Putamen (tissue), 1 donor: ENCODE results near the gene SCN8A.
"Not testable (repeated sequence)": the region's sequence is repeated elsewhere in the genome, so short reads cannot be mapped to it uniquely, and the experiment has no call there.

ENCODE experiments used
- DNase-seq: peaks from one replicate; pipeline ENCODE4 v3.0.0-alpha.2; 2016; ENCODE audit warnings: low spot score

The SCN8A gene

GRCh38 chr12:51817027-51817953, 226.3 kb downstream of the SCN8A start:
- no peak for DNase-seq

DNA sequence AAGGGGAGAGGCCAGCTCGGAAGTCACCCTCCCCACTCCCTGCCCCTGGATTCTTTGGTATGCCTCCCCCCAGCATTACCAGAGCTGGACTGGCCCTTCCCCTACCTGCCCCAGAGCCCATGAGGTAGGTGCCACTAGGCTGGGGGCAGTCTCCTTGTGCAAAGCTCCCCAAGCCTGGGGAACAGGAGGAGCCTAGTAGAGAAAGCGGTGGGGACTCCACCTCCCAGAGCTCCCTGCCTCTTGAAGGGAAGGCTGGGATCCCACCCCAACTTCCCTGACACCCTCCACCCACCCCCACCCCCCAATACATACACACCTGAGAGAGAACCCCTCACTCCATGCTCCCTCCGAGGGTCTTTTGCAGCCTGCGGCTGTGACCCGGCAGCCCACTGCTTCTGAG, 227.1 kb downstream of the SCN8A start:
- DNase-seq: no peak

- DNase-seq: no peak
Observed at GRCh38 chr12:51818566-51819300, 227.7 kb downstream of the SCN8A start.

GRCh38 chr12:51819736-51820525, 228.9 kb downstream of the SCN8A start:
- DNase-seq: peak; percentile 33

DNA sequence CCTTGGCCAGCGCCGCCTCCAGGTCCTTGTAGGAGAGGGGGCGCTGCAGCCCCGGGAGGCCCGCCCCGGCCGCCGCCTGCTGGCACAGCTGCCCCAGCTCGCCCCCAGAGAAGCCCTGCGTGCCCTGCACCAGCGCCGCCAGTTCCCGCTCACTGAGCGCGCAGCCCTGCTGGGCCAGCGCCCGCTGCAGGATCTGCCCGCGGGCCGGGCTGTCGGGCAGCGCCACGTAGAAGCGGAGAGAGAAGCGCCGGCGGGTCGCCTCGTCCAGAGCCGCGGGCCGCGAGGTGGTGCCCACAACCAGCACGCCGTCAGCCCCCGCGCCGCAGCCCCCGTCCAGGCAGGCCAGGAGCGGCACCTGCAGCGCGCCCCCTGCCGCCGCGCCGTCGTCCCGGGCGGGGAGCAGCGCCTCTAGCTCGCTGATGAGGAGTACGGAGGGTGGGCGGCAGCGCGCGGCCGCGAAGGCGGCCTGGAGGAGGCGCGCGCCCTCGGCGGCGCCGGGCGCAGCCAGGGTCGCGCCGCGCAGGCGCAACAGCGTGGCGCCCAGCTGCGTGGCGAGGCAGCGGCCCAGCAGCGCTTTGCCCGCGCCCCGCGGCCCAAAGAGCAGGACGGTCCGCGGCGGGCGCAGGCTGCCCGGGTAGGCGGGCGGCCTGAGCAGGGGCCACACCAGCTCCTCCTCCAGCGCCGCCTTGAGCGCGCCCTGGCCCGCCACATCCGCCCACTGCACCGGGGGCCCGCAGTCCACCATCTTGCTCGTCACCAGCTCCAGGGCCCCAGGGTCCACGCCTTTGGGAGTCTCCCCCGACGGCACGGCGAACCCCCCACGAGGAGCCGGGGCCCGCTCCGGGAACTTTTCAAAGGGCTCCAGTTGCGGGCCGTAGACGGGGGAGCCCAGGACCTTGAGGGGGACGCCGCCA, 229.8 kb downstream of the SCN8A start:
- peak; percentile 78 for DNase-seq

- DNase-seq: no peak
Observed at GRCh38 chr12:51821440-51822260, 230.6 kb downstream of the SCN8A start.

DNA sequence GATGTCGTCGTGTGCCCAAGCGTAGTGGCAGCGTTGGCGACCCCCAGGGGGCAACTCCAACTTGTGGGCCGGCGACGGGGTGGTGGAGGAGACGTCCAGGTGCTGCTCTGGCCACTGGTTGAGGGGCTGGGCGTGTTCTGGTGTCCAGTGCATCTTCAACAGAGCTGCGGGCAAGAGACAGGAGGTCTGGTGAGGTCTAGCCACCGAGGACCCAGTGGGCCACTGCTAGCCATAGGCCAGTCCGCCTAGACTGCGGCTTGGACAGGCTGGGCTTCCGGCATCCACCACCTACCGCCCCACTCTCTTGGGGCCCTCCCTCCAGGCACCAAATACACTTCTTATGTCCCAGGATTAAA, 231.2 kb downstream of the SCN8A start:
- DNase-seq: no peak

- no peak for DNase-seq
Observed at GRCh38 chr12:51822956-51823355, 231.9 kb downstream of the SCN8A start.

GRCh38 chr12:51823875-51824565, 233.0 kb downstream of the SCN8A start:
- DNase-seq: peak; percentile 73

GRCh38 chr12:51825216-51825615, 234.2 kb downstream of the SCN8A start:
- DNase-seq: no peak

DNA sequence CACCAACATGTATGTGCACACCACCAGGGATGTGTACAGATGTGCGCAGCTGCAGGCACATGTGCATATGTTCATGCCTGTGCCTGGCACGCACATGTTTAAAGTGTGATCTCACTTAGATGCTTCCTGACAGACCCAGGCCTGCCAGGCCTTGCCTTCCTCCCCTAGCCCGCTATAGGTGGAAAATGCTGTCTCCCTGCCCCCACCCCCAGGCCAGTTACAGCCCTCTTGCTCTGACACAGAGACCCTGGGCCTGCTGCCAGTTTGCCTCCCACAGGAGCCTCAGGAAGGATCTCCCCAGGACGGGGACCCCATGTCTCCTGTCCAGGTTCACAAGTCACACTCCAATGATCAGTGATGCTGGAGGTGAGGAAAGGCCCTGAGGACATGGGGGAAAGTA, 235.8 kb downstream of the SCN8A start:
- DNase-seq: no peak

- DNase-seq: no peak
Observed at GRCh38 chr12:51827925-51828818, 237.1 kb downstream of the SCN8A start.

- no peak for DNase-seq
Observed at GRCh38 chr12:51829011-51829481, 238.0 kb downstream of the SCN8A start.

- DNase-seq: no peak
Observed at GRCh38 chr12:51829641-51830040, 238.6 kb downstream of the SCN8A start.

DNA sequence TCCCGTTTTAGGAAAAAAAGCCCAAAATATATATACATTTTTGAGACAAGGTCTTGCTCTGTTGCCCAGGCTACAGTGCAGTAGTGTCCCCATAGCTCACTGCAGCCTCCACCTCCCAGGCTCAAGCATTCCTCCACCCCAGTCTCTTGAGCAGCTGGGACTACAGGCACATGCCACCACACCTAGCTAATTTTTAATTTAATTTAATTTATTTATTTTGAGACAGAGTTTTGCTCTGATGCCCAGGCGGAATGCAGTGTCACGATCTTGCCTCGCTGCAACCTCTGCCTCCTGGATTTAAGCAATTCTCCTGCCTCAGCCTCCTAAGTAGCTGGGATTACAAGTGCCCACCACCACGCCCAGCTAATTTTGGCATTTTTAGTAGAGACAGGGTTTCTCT, 240.8 kb downstream of the SCN8A start:
- not testable (repeated sequence) for DNase-seq

DNA sequence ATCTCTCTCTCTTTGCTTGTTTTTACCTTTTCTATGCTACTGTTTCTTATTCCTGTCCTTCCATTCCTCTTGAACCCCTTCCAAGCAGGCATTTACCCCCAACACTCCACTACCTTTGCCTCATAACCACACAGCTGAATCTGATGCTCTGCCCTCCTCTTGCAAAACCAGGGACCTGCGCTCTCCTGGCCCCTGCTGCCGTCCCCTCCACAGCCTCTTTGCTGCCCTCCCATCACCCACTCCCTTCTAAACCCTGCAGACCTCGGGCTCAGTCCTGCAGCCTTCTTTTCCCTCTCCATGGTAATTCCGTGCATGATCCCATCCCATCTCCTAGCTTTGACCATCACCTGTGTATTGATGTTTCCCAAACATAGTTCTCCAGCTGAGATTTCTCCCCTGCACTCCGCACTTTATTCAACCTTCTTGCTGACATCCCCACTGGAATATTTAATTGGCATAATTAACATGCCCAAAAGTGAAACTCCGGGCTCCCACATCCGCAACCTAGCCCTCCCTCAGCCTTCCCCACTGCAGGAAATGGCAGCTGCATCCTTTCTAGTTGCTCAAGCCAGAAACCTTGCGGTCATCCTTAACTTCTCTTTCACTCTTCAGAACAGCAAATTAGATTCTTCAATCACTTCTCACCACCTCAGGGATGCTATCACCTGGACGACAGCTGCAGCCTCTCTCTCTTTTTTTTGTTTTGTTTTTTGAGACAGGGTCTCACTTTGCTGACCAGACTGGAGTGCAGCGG, 241.5 kb downstream of the SCN8A start:
- no peak for DNase-seq

- no peak for DNase-seq
Observed at GRCh38 chr12:51833448-51834227, 242.6 kb downstream of the SCN8A start.
